ENCODE measurements around the gene SENP2. TPM values are rescaled to one million over a fixed set of nuclear protein-coding genes. Genes with fewer than 3 reads are reported as not detected.
A peak's percentile ranks its signal among the peaks of the same experiment; 100 is the strongest.

SENP2 gene
- total and polyA plus RNA-seq, 2 of the 13 experiments (the other 11 are each of a cell fraction or from before 2014, with no cell fraction given), result 7.7 to 46.2 TPM

DNA sequence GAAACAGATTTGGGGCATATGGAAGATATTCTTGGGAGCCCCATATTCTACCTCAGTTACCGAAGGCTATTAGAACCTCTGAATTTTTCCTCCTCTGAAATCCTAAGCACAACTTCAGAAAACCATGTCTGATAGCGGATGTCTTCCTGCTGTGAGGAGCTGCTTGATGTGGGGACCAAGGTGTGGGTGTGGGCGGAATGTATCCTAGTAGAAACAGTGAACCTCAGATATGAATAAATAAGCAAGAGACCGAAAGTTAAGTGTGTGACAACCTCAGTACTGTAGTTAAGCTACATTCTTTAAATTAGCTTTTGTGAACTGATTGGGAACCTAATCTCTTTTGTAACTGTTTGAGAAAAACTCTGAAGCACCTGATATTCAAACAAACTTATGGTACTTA is 46.9 kb downstream of the SENP2 start (continued):
- TF ChIP-seq, protein P1, sequence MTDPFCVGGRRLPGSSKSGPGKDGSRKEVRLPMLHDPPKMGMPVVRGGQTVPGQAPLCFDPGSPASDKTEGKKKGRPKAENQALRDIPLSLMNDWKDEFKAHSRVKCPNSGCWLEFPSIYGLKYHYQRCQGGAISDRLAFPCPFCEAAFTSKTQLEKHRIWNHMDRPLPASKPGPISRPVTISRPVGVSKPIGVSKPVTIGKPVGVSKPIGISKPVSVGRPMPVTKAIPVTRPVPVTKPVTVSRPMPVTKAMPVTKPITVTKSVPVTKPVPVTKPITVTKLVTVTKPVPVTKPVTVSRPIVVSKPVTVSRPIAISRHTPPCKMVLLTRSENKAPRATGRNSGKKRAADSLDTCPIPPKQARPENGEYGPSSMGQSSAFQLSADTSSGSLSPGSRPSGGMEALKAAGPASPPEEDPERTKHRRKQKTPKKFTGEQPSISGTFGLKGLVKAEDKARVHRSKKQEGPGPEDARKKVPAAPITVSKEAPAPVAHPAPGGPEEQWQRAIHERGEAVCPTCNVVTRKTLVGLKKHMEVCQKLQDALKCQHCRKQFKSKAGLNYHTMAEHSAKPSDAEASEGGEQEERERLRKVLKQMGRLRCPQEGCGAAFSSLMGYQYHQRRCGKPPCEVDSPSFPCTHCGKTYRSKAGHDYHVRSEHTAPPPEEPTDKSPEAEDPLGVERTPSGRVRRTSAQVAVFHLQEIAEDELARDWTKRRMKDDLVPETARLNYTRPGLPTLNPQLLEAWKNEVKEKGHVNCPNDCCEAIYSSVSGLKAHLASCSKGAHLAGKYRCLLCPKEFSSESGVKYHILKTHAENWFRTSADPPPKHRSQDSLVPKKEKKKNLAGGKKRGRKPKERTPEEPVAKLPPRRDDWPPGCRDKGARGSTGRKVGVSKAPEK (CRISPR knock-in tag; IDR thresholded peaks at IDR 0.05; ENCODE audit: borderline replicate concordance), result no peak
- TF ChIP-seq ZKSCAN8 (CRISPR knock-in tag; IDR thresholded peaks at IDR 0.05; ENCODE audit: borderline replicate concordance) (no peak), ZSCAN31 (CRISPR knock-in tag; IDR thresholded peaks at IDR 0.05; ENCODE audit: low read depth) (no peak), DMAP1 (CRISPR knock-in tag; IDR thresholded peaks at IDR 0.05) (no peak), ZNF776 (CRISPR knock-in tag; IDR thresholded peaks at IDR 0.05) (no peak), ZNF569 (CRISPR knock-in tag; IDR thresholded peaks at IDR 0.05; ENCODE audit: borderline replicate concordance) (no peak), ZNF558 (CRISPR knock-in tag; IDR thresholded peaks at IDR 0.05; ENCODE audit: borderline replicate concordance) (no peak), ZNF713 (CRISPR knock-in tag; IDR thresholded peaks at IDR 0.05) (no peak), CBX1 (IDR thresholded peaks at IDR 0.05; ENCODE audit: low read depth) (no peak)

DNA sequence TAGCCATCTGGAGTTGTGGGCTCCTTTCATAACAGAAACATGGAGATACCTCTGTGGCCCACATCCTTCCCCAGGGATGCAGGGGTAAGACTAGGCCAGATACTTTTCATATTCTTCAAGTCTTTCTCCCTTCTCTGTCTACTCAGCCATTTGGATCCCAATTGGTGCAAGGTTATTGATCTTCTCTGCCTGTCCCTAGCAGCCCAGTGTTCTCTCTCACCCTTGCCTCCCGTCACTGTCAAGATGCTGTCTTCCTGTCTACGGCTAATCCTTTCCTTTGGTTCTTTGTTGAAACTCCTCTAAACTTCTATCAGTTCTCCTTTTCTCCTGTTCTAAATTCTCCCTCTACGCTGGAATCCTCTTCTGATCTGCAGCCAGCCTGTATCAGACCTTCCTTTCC is 51.3 kb downstream of the SENP2 start:
- TSS peak; percentile 30 for BruUV-seq (replicated peaks)
- Histone ChIP-seq H3K27me3 (ENCODE audit: control insufficient read depth in 1 of 2, insufficient read depth in 2 of 2, low read length in 2 of 2) (no peaks in the 10 kb centered on the region; a peak in 1 of 5 replicates), H3K9ac (ENCODE audit: insufficient read depth, low read depth, low read length) (no peak overlapping the region), H3K36me3 (replicated peaks in 1 of 2; ENCODE audit: control insufficient read depth in 1 of 2, insufficient read depth in 2 of 2, low read length in 2 of 2) (no peaks in the 10 kb centered on the region), H3K4me3 (replicated peaks in 1 of 3; ENCODE audit: insufficient read depth in 1 of 3, low read depth in 2 of 3, low read length in 3 of 3) (no peak overlapping the region), H4K20me1 (ENCODE audit: insufficient read depth, low read length) (no peaks in the 10 kb centered on the region), H3K79me2 (ENCODE audit: insufficient read depth, low read length) (no peaks in the 10 kb centered on the region), H3K27ac (ENCODE audit: extremely low read length, insufficient read depth, low read length) (no peak overlapping the region), H3K4me1 (ENCODE audit: insufficient read depth, low read length) (no peaks in the 10 kb centered on the region), H2AFZ (ENCODE audit: low read length) (no peak overlapping the region), H3K9me3 (ENCODE audit: low read length) (no peaks in the 10 kb centered on the region), H3K4me2 (ENCODE audit: low read depth, low read length) (no peak overlapping the region)
- CTCF ChIA-PET (ENCODE audit: low intra/inter-chr PET ratio, low total read pairs), result no interaction called here
- intact Hi-C loops (cut with micrococcal nuclease; ENCODE audit: unreplicated experiment) (no loop called here), in situ Hi-C loops (cut with HindIII; ENCODE audit: extremely low pct_ligation_motif_present, low pct_unique_long_range_greater_than_20kb) (no loop called here)
- 94% methylated on average over 3 of the region's 3 CpGs for WGBS (ENCODE audit: low lambda C conversion rate)
- ATAC-seq (peak; percentile 19), DNase-seq (ENCODE audit: low spot score) (no peak), FAIRE-seq (no peak)
- POLR2A ChIA-PET, result no interaction called here
- TF ChIP-seq NFKBIZ (CRISPR knock-in tag; IDR thresholded peaks at IDR 0.05) (no peak), FOXA1 (IDR thresholded peaks at IDR 0.05) (no peak), FOXA1 (CRISPR knock-in tag; IDR thresholded peaks at IDR 0.05) (no peak), ZNF761 (CRISPR knock-in tag; conservative IDR thresholded peaks at IDR 0.05) (no peak)
- TF ChIP-seq, protein P2, sequence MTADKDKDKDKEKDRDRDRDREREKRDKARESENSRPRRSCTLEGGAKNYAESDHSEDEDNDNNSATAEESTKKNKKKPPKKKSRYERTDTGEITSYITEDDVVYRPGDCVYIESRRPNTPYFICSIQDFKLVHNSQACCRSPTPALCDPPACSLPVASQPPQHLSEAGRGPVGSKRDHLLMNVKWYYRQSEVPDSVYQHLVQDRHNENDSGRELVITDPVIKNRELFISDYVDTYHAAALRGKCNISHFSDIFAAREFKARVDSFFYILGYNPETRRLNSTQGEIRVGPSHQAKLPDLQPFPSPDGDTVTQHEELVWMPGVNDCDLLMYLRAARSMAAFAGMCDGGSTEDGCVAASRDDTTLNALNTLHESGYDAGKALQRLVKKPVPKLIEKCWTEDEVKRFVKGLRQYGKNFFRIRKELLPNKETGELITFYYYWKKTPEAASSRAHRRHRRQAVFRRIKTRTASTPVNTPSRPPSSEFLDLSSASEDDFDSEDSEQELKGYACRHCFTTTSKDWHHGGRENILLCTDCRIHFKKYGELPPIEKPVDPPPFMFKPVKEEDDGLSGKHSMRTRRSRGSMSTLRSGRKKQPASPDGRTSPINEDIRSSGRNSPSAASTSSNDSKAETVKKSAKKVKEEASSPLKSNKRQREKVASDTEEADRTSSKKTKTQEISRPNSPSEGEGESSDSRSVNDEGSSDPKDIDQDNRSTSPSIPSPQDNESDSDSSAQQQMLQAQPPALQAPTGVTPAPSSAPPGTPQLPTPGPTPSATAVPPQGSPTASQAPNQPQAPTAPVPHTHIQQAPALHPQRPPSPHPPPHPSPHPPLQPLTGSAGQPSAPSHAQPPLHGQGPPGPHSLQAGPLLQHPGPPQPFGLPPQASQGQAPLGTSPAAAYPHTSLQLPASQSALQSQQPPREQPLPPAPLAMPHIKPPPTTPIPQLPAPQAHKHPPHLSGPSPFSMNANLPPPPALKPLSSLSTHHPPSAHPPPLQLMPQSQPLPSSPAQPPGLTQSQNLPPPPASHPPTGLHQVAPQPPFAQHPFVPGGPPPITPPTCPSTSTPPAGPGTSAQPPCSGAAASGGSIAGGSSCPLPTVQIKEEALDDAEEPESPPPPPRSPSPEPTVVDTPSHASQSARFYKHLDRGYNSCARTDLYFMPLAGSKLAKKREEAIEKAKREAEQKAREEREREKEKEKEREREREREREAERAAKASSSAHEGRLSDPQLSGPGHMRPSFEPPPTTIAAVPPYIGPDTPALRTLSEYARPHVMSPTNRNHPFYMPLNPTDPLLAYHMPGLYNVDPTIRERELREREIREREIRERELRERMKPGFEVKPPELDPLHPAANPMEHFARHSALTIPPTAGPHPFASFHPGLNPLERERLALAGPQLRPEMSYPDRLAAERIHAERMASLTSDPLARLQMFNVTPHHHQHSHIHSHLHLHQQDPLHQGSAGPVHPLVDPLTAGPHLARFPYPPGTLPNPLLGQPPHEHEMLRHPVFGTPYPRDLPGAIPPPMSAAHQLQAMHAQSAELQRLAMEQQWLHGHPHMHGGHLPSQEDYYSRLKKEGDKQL (CRISPR knock-in tag; IDR thresholded peaks at IDR 0.05; ENCODE audit: low read depth), result no peak

All from HepG2 (cell line).